Ishikawa (cell line): ENCODE measurements around the gene SPATA17.

Experiments used
- CEBPB ChIP-seq: IDR thresholded peaks from 2 replicates; pipeline ENCODE4 v1.6.1; 2012
- CREB1 ChIP-seq: IDR thresholded peaks from 2 replicates; pipeline ENCODE4 v1.6.1; 2012; ENCODE audit warnings: low read depth
- EGR1 ChIP-seq: IDR thresholded peaks from 2 replicates; pipeline ENCODE4 v1.6.1; 2012
- EP300 ChIP-seq: IDR thresholded peaks from 2 replicates; pipeline ENCODE4 v1.6.1; 2012; ENCODE audit warnings: borderline replicate concordance
- FOXM1 ChIP-seq: IDR thresholded peaks from 2 replicates; pipeline ENCODE4 v1.6.1; 2012; ENCODE audit warnings: low read depth, borderline replicate concordance
- MAX ChIP-seq: IDR thresholded peaks from 2 replicates; pipeline ENCODE4 v1.6.1; 2012
- NFIC ChIP-seq: IDR thresholded peaks from 2 replicates; pipeline ENCODE4 v1.6.1; 2012
- RAD21 ChIP-seq: IDR thresholded peaks from 2 replicates; pipeline ENCODE4 v1.6.1; 2012; ENCODE audit warnings: low read depth
- TAF1 ChIP-seq: IDR thresholded peaks from 2 replicates; pipeline ENCODE4 v1.6.1; 2012; ENCODE audit warnings: low read depth, mild to moderate bottlenecking
- TCF12 ChIP-seq: IDR thresholded peaks from 2 replicates; pipeline ENCODE4 v1.6.1; 2012; ENCODE audit warnings: low read depth
- TEAD4 ChIP-seq: IDR thresholded peaks from 2 replicates; pipeline ENCODE4 v1.6.1; 2012
- YY1 ChIP-seq: IDR thresholded peaks from 2 replicates; pipeline ENCODE4 v1.6.1; 2012; ENCODE audit warnings: low read depth
- ZBTB7A ChIP-seq: IDR thresholded peaks from 2 replicates; pipeline ENCODE4 v1.6.1; 2012; ENCODE audit warnings: low read depth
- TF ChIP-seq, protein P1 (sequence below): IDR thresholded peaks from 2 replicates; pipeline ENCODE4 v1.6.1; 2012
- TF ChIP-seq, protein P2 (sequence below): IDR thresholded peaks from 2 replicates; pipeline ENCODE4 v1.6.1; 2012; ENCODE audit warnings: low read depth, mild to moderate bottlenecking

The SPATA17 gene

GRCh38 chr1:217889401-217889800, 258.3 kb downstream of the SPATA17 start:
- TF ChIP-seq EP300 (no peak), RAD21 (peak; percentile 51; the same call in 1 of the 2 replicates)

- TF ChIP-seq MAX (no peak), FOXM1 (no peak), NFIC (no peak), TCF12 (no peak), EGR1 (no peak), ZBTB7A (no peak), TAF1 (no peak)
Observed at GRCh38 chr1:217891966-217892365, 260.8 kb downstream of the SPATA17 start.

DNA sequence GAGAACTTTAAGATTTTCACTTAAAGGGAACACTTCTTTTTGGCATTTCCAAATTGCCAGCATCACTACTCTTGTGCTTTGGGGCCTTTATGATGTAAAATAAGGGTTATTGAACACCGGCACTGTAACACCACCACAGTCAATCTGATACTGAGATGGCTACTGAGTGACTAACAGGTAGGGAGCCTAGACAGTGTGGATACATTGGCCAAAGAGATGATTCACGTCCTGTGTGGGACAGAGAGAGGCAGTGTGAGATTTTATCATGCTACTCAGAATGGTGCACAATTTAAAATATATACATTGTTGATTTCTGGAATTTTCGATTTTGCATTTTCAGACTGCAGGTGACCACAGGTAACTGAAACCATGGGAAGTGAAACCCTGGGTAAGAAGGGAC, 261.6 kb downstream of the SPATA17 start:
- TF ChIP-seq, protein P1, sequence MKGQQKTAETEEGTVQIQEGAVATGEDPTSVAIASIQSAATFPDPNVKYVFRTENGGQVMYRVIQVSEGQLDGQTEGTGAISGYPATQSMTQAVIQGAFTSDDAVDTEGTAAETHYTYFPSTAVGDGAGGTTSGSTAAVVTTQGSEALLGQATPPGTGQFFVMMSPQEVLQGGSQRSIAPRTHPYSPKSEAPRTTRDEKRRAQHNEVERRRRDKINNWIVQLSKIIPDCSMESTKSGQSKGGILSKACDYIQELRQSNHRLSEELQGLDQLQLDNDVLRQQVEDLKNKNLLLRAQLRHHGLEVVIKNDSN, result no peak
- no peak for TF ChIP-seq CREB1
- TF ChIP-seq ZBTB7A, result no peak
- TF ChIP-seq NFIC, result no peak
- no peak for TF ChIP-seq TCF12
- TF ChIP-seq EGR1, result no peak
- no peak for TF ChIP-seq FOXM1
- TF ChIP-seq, protein P2, sequence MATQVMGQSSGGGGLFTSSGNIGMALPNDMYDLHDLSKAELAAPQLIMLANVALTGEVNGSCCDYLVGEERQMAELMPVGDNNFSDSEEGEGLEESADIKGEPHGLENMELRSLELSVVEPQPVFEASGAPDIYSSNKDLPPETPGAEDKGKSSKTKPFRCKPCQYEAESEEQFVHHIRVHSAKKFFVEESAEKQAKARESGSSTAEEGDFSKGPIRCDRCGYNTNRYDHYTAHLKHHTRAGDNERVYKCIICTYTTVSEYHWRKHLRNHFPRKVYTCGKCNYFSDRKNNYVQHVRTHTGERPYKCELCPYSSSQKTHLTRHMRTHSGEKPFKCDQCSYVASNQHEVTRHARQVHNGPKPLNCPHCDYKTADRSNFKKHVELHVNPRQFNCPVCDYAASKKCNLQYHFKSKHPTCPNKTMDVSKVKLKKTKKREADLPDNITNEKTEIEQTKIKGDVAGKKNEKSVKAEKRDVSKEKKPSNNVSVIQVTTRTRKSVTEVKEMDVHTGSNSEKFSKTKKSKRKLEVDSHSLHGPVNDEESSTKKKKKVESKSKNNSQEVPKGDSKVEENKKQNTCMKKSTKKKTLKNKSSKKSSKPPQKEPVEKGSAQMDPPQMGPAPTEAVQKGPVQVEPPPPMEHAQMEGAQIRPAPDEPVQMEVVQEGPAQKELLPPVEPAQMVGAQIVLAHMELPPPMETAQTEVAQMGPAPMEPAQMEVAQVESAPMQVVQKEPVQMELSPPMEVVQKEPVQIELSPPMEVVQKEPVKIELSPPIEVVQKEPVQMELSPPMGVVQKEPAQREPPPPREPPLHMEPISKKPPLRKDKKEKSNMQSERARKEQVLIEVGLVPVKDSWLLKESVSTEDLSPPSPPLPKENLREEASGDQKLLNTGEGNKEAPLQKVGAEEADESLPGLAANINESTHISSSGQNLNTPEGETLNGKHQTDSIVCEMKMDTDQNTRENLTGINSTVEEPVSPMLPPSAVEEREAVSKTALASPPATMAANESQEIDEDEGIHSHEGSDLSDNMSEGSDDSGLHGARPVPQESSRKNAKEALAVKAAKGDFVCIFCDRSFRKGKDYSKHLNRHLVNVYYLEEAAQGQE, result no peak
- TF ChIP-seq CEBPB, result no peak
- no peak for TF ChIP-seq TEAD4
- TF ChIP-seq MAX, result no peak
- TF ChIP-seq RAD21, result no peak
- TF ChIP-seq EP300, result no peak
- TF ChIP-seq TAF1, result no peak
- no peak for TF ChIP-seq YY1

DNA sequence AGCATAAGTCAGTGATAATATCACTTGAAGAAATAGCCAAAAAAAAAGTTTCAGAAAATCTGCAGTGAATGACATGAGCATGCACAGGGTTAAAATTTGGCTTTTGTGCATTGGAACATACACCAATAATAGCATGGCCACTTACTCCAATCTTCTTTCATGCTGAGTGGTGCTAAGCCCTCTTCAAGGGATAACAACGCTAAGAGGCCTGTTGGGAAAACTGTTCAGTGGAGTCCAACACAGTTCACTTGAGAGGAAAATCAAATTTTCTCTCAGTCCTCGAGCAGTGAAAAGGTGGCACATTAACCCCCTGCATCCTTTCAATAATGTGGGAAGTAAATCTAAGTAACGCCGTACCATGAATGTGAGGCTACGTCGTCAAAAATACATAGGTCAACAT, 264.7 kb downstream of the SPATA17 start:
- TF ChIP-seq CREB1 (no peak), FOXM1 (no peak), ZBTB7A (no peak), NFIC (no peak), CEBPB (no peak), TCF12 (no peak), EGR1 (no peak), TEAD4 (no peak), RAD21 (no peak), MAX (no peak), TAF1 (no peak)
- TF ChIP-seq, protein P2, result no peak
- TF ChIP-seq, protein P1, result no peak

DNA sequence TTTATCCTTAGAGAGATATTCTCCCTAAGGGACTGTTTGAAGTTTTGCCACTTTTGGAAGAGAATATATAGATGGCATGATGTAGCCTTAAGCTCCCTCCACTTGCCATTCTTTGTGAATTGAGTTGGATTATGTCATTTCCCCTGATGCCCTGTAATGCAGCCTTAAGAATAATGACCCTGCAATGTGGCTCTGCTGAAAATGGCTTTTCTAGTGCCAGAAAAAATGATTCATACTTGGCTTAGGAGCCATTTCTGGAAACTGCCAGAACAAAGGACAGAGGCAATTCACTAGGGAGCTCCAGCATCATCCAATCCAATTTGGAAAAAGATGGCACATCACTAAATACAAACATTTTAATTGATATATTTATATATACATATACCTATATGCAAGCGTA, 265.3 kb downstream of the SPATA17 start:
- TF ChIP-seq ZBTB7A (no peak), EGR1 (no peak), EP300 (no peak), FOXM1 (no peak), CEBPB (no peak), TAF1 (no peak), MAX (no peak), TCF12 (no peak), YY1 (no peak), RAD21 (no peak), NFIC (no peak), TEAD4 (no peak), CREB1 (no peak)
- TF ChIP-seq, protein P1, result no peak
- TF ChIP-seq, protein P2, result no peak
